ENCODE measurements around the gene AMH.

AMH gene

DNA sequence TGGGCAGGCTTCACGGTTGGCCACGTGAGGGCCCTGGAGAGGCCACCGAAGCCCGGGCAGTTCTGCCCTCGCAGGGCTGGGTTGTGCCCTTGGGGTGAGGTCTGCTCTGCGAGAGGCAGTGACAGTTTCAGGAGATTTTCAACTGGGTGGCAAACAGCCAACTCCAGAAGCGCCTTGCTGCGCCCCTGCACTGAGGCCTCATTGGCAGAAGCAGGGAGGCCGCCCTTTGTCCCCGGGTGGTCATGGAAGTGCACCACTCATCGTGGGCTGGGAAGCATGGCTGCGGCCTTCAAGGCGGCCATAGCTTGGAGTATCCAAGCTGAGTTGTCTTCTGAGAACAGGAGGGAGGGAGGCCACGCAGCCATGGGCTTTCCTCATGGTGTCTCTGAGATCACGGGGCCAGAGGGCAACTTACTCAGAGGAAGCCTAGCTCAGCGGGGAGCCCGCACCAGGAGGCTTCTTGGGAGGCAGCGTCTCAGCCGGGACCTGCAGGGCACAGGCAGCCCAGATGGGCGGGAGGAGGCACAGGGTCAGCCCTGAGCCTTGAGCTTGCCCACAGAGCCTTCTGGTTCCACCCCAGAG, 27.8 kb upstream of the AMH start:
- Histone ChIP-seq H3K4me1 (ENCODE audit: insufficient read depth, low read length, poor library complexity, severe bottlenecking) (no peaks in the 10 kb centered on the region), H3K36me3 (ENCODE audit: insufficient read depth, low read length) (peaks cover 85% of the 10 kb centered on the region; the same call in 1 of the 2 replicates), H4K20me1 (ENCODE audit: insufficient read depth, low read length, poor library complexity, severe bottlenecking) (no peaks in the 10 kb centered on the region), H3K79me2 (ENCODE audit: insufficient read depth, low read length) (no peaks in the 10 kb centered on the region), H3K9ac (ENCODE audit: low read depth, low read length, poor library complexity, severe bottlenecking) (no peak overlapping the region), H2AFZ (ENCODE audit: low read length) (no peak overlapping the region), H3F3A (ENCODE audit: low read depth) (no peaks in the 10 kb centered on the region), H3K27me3 (ENCODE audit: insufficient read depth, low read length, poor library complexity, severe bottlenecking) (no peaks in the 10 kb centered on the region), H3K9me2 (replicated peaks; ENCODE audit: low read depth, low read length) (no peaks in the 10 kb centered on the region), H3K4me3 (ENCODE audit: low read length, poor library complexity, severe bottlenecking) (no peak overlapping the region), H3K9me3 (ENCODE audit: insufficient read depth, low read depth, low read length) (no peaks in the 10 kb centered on the region), H3K4me2 (ENCODE audit: low read depth, low read length, poor library complexity, severe bottlenecking) (no peak overlapping the region)
- no peak for TF ChIP-seq EZH2phosphoT487 (IDR thresholded peaks at IDR 0.05; ENCODE audit: borderline replicate concordance)
- TF ChIP-seq, protein P1, sequence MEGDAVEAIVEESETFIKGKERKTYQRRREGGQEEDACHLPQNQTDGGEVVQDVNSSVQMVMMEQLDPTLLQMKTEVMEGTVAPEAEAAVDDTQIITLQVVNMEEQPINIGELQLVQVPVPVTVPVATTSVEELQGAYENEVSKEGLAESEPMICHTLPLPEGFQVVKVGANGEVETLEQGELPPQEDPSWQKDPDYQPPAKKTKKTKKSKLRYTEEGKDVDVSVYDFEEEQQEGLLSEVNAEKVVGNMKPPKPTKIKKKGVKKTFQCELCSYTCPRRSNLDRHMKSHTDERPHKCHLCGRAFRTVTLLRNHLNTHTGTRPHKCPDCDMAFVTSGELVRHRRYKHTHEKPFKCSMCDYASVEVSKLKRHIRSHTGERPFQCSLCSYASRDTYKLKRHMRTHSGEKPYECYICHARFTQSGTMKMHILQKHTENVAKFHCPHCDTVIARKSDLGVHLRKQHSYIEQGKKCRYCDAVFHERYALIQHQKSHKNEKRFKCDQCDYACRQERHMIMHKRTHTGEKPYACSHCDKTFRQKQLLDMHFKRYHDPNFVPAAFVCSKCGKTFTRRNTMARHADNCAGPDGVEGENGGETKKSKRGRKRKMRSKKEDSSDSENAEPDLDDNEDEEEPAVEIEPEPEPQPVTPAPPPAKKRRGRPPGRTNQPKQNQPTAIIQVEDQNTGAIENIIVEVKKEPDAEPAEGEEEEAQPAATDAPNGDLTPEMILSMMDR (conservative IDR thresholded peaks at IDR 0.05; ENCODE audit: low read length), result no peak

DNA sequence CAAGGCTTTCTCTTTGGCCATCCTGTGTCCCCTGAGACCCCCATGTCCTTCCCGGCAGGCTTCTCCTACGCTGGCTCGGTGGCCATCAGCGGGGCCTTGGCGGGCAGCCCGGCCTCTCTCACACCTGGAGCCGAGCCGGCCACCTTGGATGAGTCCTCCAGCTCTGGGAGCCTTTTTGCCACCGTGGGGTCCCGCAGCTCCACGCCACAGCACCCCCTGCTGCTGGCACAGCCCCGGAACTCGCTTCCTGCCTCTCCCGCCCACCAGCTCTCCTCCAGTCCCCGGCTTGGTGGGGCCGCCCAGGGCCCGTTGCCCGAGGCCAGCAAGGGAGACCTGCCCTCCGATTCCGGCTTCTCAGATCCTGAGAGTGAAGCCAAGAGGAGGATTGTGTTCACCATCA, 27.2 kb upstream of the AMH start:
- no peak overlapping the region for H3K9ac ChIP-seq (ENCODE audit: low read depth, low read length, poor library complexity, severe bottlenecking)
- H3K4me2 ChIP-seq (ENCODE audit: low read depth, low read length, poor library complexity, severe bottlenecking), result no peak overlapping the region
- no peaks in the 10 kb centered on the region for H3K79me2 ChIP-seq (ENCODE audit: insufficient read depth, low read length)
- H3K36me3 ChIP-seq (ENCODE audit: insufficient read depth, low read length), result peaks cover 85% of the 10 kb centered on the region; the same call in 1 of the 2 replicates
- TF ChIP-seq, protein P1 (conservative IDR thresholded peaks at IDR 0.05; ENCODE audit: low read length), result no peak
- TF ChIP-seq EZH2phosphoT487 (IDR thresholded peaks at IDR 0.05; ENCODE audit: borderline replicate concordance), result no peak
- no peaks in the 10 kb centered on the region for H3K27me3 ChIP-seq (ENCODE audit: insufficient read depth, low read length, poor library complexity, severe bottlenecking)
- no peaks in the 10 kb centered on the region for H3F3A ChIP-seq (ENCODE audit: low read depth)
- no peaks in the 10 kb centered on the region for H4K20me1 ChIP-seq (ENCODE audit: insufficient read depth, low read length, poor library complexity, severe bottlenecking)
- no peak overlapping the region for H2AFZ ChIP-seq (ENCODE audit: low read length)
- no peak overlapping the region for H3K4me3 ChIP-seq (ENCODE audit: low read length, poor library complexity, severe bottlenecking)
- no peaks in the 10 kb centered on the region for H3K9me2 ChIP-seq (replicated peaks; ENCODE audit: low read depth, low read length)
- H3K9me3 ChIP-seq (ENCODE audit: insufficient read depth, low read depth, low read length), result no peaks in the 10 kb centered on the region
- H3K4me1 ChIP-seq (ENCODE audit: insufficient read depth, low read length, poor library complexity, severe bottlenecking), result no peaks in the 10 kb centered on the region

DNA sequence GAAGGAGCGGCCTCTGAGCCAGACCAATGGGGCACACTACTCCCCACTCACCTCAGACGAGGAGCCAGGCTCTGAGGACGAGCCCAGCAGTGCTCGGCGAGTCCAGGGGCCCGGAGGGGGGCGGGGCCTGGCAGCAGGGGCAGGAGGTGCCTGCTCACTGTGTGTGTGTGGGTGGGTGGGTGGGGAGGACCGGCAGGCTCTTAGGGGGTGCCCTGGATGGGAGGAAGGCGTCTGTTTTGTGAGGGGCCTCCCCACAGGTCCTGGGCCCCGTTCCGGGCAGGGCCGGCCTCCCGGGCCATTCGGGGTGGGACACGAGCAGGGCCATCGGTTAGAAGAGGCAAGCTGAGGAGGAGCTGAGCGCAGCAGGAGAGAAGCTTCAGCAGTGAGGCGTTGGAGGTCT, 25.7 kb upstream of the AMH start:
- Histone ChIP-seq H3F3A (ENCODE audit: low read depth) (no peaks in the 10 kb centered on the region), H3K4me2 (ENCODE audit: low read depth, low read length, poor library complexity, severe bottlenecking) (no peak overlapping the region), H4K20me1 (ENCODE audit: insufficient read depth, low read length, poor library complexity, severe bottlenecking) (no peaks in the 10 kb centered on the region), H3K27me3 (ENCODE audit: insufficient read depth, low read length, poor library complexity, severe bottlenecking) (no peaks in the 10 kb centered on the region), H3K9ac (ENCODE audit: low read depth, low read length, poor library complexity, severe bottlenecking) (no peak overlapping the region), H3K9me2 (replicated peaks; ENCODE audit: low read depth, low read length) (no peaks in the 10 kb centered on the region), H3K4me3 (ENCODE audit: low read length, poor library complexity, severe bottlenecking) (no peak overlapping the region), H3K4me1 (ENCODE audit: insufficient read depth, low read length, poor library complexity, severe bottlenecking) (no peaks in the 10 kb centered on the region), H3K9me3 (ENCODE audit: insufficient read depth, low read depth, low read length) (no peaks in the 10 kb centered on the region), H3K79me2 (ENCODE audit: insufficient read depth, low read length) (no peaks in the 10 kb centered on the region), H3K36me3 (ENCODE audit: insufficient read depth, low read length) (peaks cover 80% of the 10 kb centered on the region; the same call in 1 of the 2 replicates), H2AFZ (ENCODE audit: low read length) (no peak overlapping the region)
- TF ChIP-seq, protein P1 (conservative IDR thresholded peaks at IDR 0.05; ENCODE audit: low read length), result no peak
- TF ChIP-seq EZH2phosphoT487 (IDR thresholded peaks at IDR 0.05; ENCODE audit: borderline replicate concordance), result no peak

Data from Loucy (cell line).